NCI-H2196 (cell line): Measurements from ENCODE around the gene LGALS9B.
"Not testable (repeated sequence)": the region's sequence is repeated elsewhere in the genome, so short reads cannot be mapped to it uniquely, and the experiment has no call there.

Source experiments
- DNase-seq: peaks from one replicate; lab custom pipeline; 2025; ENCODE audit not compliant: unreplicated experiment; lab: John Stamatoyannopoulos, UW

The LGALS9B gene

GRCh38 chr17:20469107-20469506 lies 1.8 kb upstream of the LGALS9B start:
- DNase-seq = not testable (repeated sequence)

- DNase-seq = not testable (repeated sequence)
Observed at GRCh38 chr17:20466999-20467398, 340 bp downstream of the LGALS9B start.

GRCh38 chr17:20466553-20466952 lies 786 bp downstream of the LGALS9B start:
- not testable (repeated sequence) for DNase-seq

GRCh38 chr17:20465535-20465934 lies 1.8 kb downstream of the LGALS9B start:
- not testable (repeated sequence) for DNase-seq

- DNase-seq = not testable (repeated sequence)
Observed at GRCh38 chr17:20464854-20465414, 2.4 kb downstream of the LGALS9B start.

GRCh38 chr17:20462158-20462557 lies 5.2 kb downstream of the LGALS9B start:
- DNase-seq = not testable (repeated sequence)

- not testable (repeated sequence) for DNase-seq
Observed at GRCh38 chr17:20457848-20458381, 9.4 kb downstream of the LGALS9B start.

- DNase-seq = not testable (repeated sequence)
Observed at GRCh38 chr17:20455106-20455505, 12.2 kb downstream of the LGALS9B start.

- not testable (repeated sequence) for DNase-seq
Observed at GRCh38 chr17:20453820-20454434, 13.4 kb downstream of the LGALS9B start.

GRCh38 chr17:20450852-20451251 lies 16.5 kb downstream of the LGALS9B start:
- DNase-seq = not testable (repeated sequence)

- DNase-seq = not testable (repeated sequence)
Observed at GRCh38 chr17:20447534-20448321, 19.6 kb downstream of the LGALS9B start.

GRCh38 chr17:20446895-20447294 lies 20.4 kb downstream of the LGALS9B start:
- DNase-seq = not testable (repeated sequence)

GRCh38 chr17:20444581-20445236 lies 22.6 kb downstream of the LGALS9B start:
- DNase-seq = not testable (repeated sequence)

- not testable (repeated sequence) for DNase-seq
Observed at GRCh38 chr17:20444173-20444572, 23.2 kb downstream of the LGALS9B start.

- DNase-seq = not testable (repeated sequence)
Observed at GRCh38 chr17:20443632-20444031, 23.7 kb downstream of the LGALS9B start.

- not testable (repeated sequence) for DNase-seq
Observed at GRCh38 chr17:20440665-20441064, 26.7 kb downstream of the LGALS9B start.

GRCh38 chr17:20435166-20435565 lies 32.2 kb downstream of the LGALS9B start:
- DNase-seq = not testable (repeated sequence)

- DNase-seq = not testable (repeated sequence)
Observed at GRCh38 chr17:20433382-20433781, 34.0 kb downstream of the LGALS9B start.

GRCh38 chr17:20427264-20427663 lies 40.1 kb downstream of the LGALS9B start:
- not testable (repeated sequence) for DNase-seq

GRCh38 chr17:20422826-20423225 lies 44.5 kb downstream of the LGALS9B start:
- not testable (repeated sequence) for DNase-seq

- not testable (repeated sequence) for DNase-seq
Observed at GRCh38 chr17:20418838-20419237, 48.5 kb downstream of the LGALS9B start.
